CD4-positive, alpha-beta T cell treated with Interleukin-6 at 100 ng/mL for 8 hours (primary cell): ENCODE data around the gene NKD1.

Source experiments
- DNase-seq: peaks from one replicate; pipeline ENCODE4 v3.0.0-alpha.2; 2020; ENCODE audit warnings: mixed read lengths, low spot score

Gene NKD1

DNA sequence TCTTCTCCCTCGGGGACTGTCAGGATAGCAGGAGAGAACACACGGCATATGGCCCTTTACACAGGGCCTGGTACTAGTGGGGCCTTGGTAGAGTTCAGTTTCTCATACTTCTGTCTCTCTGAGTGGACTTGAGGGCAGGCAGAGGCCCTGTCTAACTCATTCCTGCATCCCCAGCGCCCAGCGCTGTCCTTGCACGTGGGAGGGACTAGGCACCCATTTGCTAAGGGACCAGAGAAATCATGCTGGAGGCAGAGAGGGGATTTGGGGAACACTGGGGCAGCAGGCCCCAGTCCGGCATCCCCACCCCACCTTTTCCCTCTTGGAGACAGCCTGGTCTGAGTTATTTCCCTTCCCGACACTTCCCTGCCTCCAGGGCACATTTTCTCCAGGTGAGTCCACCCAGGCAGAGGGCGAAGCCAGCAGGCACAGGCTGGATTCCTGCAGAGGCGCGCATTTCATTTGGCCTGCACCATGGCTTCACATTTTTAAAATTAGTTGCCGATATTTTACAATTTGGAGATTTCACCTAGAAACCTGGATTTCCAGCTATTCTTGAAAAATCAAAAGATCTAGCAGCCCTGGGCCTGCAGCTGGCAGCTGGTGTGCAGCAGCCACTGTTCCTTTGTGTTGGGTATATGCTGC, 9.7 kb upstream of the NKD1 start:
- DNase-seq = no peak

DNA sequence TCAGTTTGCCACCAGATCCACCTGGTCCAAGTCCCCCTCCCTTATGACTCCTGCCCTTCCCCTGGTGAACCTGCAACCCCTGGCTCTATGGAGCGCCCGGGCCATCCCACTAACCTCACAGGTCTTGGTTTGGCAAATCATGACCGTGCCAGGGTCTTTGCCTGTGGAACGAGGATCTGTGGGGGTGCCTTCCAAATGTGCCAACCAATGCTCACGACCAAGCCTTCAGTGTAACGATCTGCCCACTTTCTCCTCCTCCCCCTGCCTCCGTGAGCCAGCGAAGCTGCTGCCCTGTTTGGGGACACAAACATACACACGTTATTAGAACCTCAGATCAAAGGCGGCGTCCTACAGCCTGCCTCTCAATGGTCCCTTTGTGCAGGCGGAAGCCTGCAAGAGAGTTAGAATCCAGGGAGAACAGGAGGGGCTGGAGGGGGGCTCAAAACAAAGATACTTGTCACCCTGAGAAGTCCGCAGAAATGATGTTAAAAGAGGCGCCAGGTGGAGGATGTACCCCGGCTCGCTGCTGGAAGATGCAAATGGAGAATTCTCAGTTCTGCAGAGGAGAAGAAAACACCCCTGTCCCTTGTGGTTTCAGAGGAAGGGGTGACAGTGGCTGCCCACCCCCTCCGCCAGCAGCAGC, 9.0 kb upstream of the NKD1 start:
- no peak for DNase-seq

GRCh38 chr16:50539822-50540710, 8.1 kb upstream of the NKD1 start:
- DNase-seq = no peak

GRCh38 chr16:50540711-50541007, 7.5 kb upstream of the NKD1 start:
- no peak for DNase-seq

DNA sequence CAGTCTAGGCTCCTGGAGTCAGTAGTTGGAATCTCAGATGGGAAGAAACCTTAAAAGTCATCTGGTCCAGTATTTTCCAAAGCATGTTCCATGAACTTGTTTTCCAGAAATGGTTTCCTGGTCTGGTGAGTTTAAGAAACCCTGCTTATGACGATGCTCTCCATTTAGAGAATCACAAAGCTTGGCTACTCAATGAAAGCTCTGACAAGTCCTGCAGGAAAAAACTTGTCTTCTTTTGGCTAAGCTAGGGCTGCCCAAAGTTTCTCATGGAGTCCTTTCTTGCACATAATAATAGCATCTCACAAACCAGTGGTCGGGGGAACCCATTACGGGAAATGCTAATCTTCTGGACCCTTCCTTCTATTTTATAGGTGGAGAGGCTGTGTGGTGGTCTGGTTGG, 5.5 kb upstream of the NKD1 start:
- no peak for DNase-seq

- DNase-seq = no peak
Observed at GRCh38 chr16:50546125-50546524, 2.1 kb upstream of the NKD1 start.

- DNase-seq = peak; percentile 84
Observed at GRCh38 chr16:50547340-50548124, 664 bp upstream of the NKD1 start.

DNA sequence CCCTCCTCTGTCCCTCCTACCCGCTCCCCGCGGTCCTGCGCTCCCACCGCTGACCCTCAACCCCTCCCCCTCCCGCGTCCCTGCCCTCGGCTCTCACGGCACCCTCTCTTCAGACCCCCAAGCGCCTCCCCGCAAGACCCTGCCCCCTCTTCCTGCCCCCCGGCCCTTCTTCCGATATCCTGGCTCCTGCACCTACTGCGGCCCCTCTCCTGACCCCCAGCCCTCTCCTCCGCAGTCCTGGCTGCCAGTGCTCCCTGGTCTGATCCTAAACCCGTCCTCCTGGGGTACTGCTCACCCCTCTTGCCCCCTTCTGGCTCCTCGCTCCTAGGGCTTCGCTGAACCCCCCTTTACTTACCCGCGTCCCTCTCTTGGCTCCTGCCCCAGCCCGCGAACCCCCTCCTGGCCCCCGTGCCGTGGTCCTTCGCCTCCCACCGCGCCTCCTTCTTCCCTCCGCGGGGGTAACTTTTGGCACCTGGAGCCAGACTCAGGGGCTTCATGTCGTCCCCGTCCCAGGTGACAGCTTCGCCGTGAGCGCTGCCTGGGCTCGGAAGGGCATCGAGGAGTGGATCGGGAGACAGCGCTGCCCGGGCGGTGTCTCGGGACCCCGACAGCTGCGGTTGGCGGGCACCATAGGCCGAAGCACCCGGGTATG, 839 bp downstream of the NKD1 start:
- no peak for DNase-seq

DNA sequence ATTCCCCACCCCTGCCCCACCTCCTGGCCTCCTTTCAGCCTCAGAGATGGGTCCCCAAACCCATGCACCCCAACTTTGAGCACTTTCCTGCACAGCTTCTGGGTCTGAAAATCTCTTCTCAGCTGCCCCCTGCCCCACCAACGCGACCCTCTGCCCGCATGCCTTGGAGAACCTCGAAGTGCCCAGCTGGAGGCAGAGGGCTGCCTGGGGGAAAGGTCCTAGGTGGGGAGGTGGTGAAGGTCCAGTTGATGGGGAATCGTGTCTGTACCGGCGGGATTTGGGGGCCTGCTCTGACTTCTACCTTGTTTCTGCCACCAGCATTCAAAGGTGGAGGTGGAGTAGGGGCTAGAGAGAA, 1.3 kb downstream of the NKD1 start:
- DNase-seq = no peak

- peak; percentile 14 for DNase-seq
Observed at GRCh38 chr16:50550035-50550434, 1.8 kb downstream of the NKD1 start.

- DNase-seq = no peak
Observed at GRCh38 chr16:50550866-50551641, 2.9 kb downstream of the NKD1 start.

GRCh38 chr16:50552476-50553101, 4.4 kb downstream of the NKD1 start:
- no peak for DNase-seq

DNA sequence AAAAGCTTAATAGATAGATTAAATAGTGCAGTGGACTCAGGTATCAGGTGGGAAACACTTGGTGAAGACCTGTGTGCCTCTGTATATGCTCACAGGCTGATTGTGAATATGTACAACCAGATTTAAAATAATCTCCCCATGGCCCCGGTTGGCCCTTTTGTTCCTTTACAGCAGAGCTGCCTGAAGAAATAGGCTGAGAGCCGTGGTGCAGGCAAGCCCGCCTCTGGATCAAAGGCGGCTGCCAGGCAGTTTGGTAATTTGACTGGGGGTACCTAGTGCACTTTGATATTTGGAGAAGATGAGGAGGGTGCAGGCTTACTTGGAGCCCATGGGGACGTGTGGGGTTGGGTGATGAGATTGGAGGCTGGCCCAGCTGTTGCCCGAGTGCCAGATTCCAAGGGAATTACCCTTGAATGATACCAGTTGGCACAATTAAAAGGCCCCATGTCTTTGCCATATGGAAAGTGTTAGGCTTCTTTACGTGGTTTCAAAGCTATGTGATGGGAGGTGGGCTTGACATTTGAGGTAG, 5.0 kb downstream of the NKD1 start:
- no peak for DNase-seq

- DNase-seq = no peak
Observed at GRCh38 chr16:50553731-50554360, 5.7 kb downstream of the NKD1 start.

GRCh38 chr16:50555269-50555875, 7.2 kb downstream of the NKD1 start:
- no peak for DNase-seq

GRCh38 chr16:50555952-50556673, 7.9 kb downstream of the NKD1 start:
- no peak for DNase-seq

DNA sequence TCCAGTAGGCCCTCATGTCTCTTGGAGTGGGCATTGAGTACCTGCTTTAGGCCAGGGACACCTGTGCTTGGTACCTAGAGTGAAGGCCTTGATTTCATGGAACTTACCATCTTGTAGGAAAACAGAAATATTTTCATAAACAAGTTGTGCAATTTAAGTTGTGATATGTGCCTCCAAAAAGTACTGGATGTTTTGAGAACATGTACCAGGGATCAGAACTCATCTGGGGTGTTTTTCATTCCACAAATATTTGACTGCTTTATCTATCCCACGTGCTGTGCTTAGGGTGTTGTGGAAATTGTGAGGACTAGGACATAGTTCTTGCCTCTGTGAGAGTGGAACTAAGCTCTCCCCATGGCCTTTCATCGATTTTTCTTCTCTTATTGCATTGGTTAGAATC, 8.8 kb downstream of the NKD1 start:
- DNase-seq = no peak

GRCh38 chr16:50558913-50559312, 10.7 kb downstream of the NKD1 start:
- DNase-seq = no peak

DNA sequence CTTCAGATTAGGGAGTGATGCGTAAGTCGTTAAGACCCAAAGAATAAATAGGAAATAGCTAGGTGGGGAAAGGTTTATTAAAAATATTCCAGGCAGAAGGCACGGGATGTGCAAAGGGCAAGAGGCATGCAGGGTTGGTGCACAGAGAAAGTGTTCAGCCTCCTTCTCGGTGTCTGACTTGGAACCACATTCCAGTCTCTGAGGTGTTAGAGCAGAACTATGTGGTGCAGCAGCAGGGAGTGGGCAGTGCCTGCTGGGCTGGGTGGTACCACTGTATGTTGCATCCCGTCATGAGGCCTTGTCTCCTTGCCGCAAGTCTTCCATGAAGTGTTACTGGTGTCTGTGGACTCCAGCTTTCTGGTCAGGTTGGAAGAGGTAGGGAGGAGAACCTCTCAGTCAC, 11.1 kb downstream of the NKD1 start:
- DNase-seq = no peak
